Hepatocyte (in vitro differentiated cells): ENCODE measurements around the gene LCE3D.

Source experiments
- CTCF ChIP-seq: fragments of 200-600 bp; sonication (generic); IDR thresholded peaks from 2 replicates; pipeline ENCODE4 v1.5.1; 2016; ENCODE audit warnings: antibody characterized with exemption, mild to moderate bottlenecking; ENCODE audit not compliant: poor library complexity
- EZH2 ChIP-seq: fragments of 200-600 bp; sonication (generic); IDR thresholded peaks from 2 replicates; pipeline ENCODE4 v1.6.1; 2016; ENCODE audit warnings: antibody characterized with exemption, mild to moderate bottlenecking, borderline replicate concordance
- EZH2phosphoT487 ChIP-seq: fragments of 200-600 bp; sonication (generic); IDR thresholded peaks from one replicate; pipeline ENCODE4 v1.6.1; 2018; ENCODE audit warnings: antibody characterized with exemption, mild to moderate bottlenecking, low read depth, moderate library complexity; ENCODE audit not compliant: unreplicated experiment, severe bottlenecking

GRCh38 chr1:152585586-152585985 lies 5.3 kb upstream of the LCE3D start:
- TF ChIP-seq CTCF: no peak
- no peak for TF ChIP-seq EZH2phosphoT487
- no peak for TF ChIP-seq EZH2
